EL (cell line): ENCODE data around the gene FBXO36.
"Not testable (repeated sequence)": the region's sequence is repeated elsewhere in the genome, so short reads cannot be mapped to it uniquely, and the experiment has no call there.

Source experiments
- DNase-seq: peaks from one replicate; pipeline ENCODE4 v3.0.0-alpha.2; 2016

The FBXO36 gene

DNA sequence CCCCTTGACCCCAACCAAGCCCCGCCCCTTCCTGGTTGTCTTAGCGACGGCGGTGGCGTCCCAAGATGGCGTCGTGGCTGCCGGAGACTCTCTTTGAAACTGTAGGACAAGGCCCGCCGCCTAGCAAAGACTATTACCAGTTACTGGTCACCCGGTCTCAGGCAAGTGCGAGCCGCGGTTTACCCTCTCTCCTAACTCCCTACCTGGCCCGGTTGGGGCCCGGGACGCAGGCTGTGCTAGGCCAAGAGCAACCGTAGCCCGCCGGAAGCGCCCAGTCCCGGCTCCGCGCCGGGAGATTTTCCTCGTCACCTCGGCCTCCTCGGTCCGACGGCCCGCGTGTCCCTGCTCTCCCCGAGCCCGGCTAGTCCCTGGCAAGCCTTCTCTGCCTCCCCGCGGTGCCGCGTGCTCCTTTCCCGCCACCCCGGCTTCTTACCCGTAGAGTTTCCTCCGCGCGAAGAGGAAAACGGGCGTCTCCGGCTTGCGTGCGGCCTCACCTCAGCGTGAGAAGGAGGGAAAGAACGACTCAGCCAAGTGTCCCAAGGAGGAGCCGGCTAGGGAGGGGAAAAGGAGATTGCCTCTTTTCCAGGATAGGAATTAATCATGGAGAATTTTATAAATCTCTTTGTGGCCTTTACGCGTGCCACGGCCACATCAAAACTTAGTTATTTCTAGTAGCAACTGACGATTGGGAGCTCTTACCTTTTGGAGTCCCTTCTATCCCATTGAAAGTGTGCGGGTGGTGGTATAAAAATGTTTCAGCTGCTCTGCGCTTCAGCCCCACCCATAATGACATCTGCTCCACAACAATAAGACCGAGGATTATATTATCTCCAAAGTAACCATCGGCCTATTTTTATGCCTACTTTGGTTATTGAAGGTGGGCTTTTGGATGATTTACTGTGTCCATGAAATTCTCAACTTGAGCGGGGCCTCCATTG, at the start of gene FBXO36:
Gene FBXO36, plus strand, starts transcription at position 55 of the 938 bp plus-strand sequence. Its CDS starts 11 bp downstream, at position 66.
- peak; percentile 66 for DNase-seq

DNA sequence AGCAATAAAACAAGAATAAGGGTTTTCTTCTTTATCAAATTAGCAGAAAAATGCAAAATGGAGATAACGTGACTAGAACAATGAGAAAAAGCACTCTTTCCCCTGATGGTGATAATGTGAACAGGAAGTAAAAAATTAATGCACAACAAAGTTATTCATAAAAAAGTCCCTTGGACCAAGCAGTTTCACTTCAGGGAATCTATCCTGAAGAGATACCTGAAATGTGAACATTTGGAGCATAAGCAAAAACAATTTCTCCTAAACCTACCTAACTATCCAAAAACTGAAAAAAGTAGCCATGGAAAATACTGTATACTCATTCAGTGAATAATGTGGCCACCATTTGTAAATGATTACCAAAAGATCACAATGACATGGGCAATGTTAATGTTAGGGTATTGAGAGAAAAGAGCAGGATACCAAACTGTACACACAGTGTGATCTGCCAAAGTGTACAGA, 49.2 kb upstream of the FBXO36 start:
- no peak for DNase-seq

GRCh38 chr2:229874647-229875046, 47.7 kb upstream of the FBXO36 start:
- no peak for DNase-seq

DNA sequence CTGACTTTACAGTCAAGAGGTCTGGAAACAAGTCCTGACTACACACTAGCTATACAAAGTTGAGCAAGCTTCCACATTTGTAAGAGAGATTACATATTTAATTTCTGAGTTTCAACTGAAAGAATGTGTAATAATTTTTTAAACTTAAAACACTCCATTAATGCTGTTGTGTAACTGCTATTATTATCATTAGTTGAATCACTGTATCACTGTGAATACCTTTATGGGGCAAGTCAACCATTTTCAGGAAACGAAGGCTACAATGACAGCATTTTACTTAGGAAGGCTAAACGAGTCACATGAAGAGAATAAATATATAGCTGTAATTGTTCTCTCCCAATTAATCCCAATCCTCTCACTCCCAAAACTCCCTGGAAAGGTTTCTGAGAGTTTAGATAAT, 46.8 kb upstream of the FBXO36 start:
- no peak for DNase-seq

GRCh38 chr2:229879191-229879950, 42.9 kb upstream of the FBXO36 start:
- no peak for DNase-seq

- no peak for DNase-seq
Observed at GRCh38 chr2:229880892-229881586, 41.3 kb upstream of the FBXO36 start.

GRCh38 chr2:229882583-229882982, 39.7 kb upstream of the FBXO36 start:
- no peak for DNase-seq

- no peak for DNase-seq
Observed at GRCh38 chr2:229884775-229885699, 37.3 kb upstream of the FBXO36 start.

DNA sequence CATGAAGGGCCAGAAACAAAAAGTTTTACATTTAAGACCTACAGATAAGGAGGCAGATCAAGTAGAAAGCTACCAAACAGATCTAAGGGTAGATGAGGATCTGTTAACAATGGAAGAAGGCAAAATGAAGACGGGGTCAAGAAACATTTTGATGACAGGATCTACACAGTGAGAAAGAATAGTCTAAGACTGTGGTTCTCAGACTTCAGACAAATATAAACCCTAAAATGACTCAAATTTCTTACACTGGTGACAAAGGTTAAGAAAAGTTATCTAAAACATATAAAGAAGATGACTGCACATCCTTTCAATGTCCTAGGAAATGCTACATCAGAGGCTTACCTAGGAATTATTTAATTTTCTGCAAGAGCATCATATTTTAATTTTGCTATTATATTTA, 34.9 kb upstream of the FBXO36 start:
- no peak for DNase-seq

DNA sequence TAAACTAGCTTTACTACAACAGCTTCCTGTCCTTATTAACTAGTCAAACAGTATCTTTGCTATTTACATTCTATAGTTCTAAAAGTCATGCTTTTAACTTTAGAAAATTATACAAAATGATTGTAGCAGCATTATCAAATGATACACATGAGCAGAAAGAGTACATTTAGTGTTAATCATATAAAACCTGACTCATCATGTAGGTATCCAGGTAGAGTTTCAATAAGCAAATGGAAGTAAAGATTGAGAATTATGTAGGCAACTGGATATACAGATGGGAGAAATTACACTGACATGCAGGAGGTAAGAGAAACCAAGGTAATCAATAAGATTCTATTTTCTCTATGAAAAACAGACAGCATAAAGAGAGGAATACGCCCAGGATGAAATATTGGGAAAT, 34.3 kb upstream of the FBXO36 start:
- no peak for DNase-seq

DNA sequence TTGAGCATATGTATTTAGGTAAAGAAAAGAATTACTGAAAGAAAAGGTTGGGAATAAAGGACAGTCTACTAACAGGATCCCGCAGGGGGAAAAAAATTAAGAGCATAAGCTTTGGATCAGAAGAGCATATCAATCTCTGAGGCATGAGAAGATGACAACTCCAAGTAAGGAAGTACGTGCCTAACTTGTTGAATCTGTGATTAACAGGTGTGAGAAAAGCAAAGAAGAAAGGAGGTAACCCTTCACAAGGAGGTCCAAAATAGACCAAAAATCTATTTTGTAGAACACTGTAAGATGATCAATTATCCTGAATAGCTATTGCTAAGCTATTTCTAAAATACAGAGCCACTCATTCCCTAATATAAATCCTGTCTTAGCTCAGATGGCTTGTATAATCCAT, 33.3 kb upstream of the FBXO36 start:
- no peak for DNase-seq

GRCh38 chr2:229896857-229897256, 25.4 kb upstream of the FBXO36 start:
- DNase-seq: no peak

DNA sequence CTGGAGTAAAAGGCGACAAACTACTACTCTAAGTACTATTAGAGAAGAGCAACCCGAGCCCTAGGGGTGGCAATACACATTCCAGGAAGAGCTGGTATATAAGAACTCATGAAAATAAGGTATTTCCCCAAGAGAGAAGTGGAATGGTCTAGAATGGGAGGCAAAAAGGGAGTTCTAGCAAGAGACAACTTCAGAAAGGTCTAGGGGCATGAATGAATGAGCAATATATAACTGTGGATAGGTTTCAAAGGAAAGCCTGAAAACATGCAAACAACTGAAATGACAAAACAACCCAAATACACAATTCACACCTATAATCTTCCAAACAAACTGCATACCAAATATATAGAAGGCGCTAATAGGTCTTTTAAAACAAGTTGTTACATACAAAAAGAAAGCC, 22.7 kb upstream of the FBXO36 start:
- no peak for DNase-seq

GRCh38 chr2:229900012-229900411, 22.3 kb upstream of the FBXO36 start:
- DNase-seq: no peak

GRCh38 chr2:229900514-229900913, 21.8 kb upstream of the FBXO36 start:
- not testable (repeated sequence) for DNase-seq

- DNase-seq: peak; percentile 86
Observed at GRCh38 chr2:229901819-229902218, 20.5 kb upstream of the FBXO36 start.

DNA sequence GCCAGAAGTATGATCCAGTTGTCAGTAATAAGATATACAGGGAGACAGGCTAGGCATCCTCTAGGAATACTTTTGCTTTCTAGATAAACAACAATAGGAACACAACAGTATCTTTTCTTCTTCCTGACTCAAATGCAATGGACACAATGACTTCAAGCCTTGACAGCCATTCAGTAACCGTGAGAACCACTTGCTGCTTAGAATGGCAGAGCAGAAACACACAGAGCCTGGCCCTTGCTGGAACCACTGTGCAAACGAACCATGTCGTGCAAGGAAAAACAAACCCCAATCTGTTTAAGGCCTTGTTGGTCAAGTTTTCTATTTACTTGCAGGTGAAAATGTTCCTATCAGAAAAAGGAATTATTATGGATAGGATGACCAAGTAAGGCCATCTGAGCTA, 19.3 kb upstream of the FBXO36 start:
- no peak for DNase-seq

DNA sequence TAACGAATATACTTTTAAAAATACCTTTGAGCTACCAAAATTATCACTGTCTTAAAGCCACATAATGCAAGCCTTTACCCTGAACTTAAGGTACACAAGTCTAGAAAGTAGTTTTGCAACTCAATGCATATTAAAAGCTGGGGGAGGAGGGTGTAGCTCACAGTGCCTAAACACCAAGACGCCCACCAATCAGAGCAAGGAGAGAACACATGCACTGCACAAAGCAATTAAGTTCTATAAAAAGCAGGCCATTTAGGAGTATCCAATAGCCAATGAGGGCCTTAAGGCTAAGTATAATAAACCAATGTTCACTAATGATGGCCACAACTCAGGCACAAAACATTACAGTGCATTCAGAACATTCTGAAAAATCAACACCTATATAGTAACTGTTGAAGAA, 16.7 kb upstream of the FBXO36 start:
- no peak for DNase-seq

- peak; percentile 32 for DNase-seq
Observed at GRCh38 chr2:229909090-229909489, 13.2 kb upstream of the FBXO36 start.

DNA sequence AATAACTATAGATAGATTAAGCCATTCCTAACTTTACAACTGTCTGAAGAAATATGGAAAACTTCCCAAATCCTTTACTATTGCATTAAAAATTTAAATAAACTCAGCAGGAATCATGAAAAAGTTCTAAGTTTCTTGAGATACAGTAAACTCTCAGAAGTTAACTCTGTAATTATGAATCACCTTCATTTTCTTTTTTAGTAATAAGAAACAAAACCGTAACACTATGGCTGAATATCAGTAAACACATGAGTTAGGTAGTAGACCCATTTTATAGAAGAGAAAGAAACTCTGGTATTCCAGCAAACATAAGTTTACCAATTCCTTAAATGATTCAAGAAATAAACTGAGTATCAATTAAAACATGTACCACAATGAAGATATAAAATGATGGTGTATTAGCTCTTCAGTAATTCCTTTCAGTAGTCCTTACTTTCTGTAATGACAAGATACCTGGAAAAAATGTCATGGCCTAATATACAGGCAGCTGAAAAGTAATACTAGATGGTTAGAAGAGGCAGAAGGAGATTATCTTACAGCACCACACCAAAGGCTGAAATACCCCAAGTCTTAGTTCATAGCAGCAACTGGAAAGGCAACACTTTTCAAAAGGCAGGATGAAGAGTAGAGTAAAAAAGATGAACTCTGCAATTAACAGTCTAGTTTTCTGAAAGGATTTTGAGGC, 12.0 kb upstream of the FBXO36 start:
- no peak for DNase-seq

GRCh38 chr2:229910832-229911412, 11.4 kb upstream of the FBXO36 start:
- DNase-seq: peak; percentile 22
